ENCODE data around the gene KCNF1. TPM values are rescaled to one million over a fixed set of nuclear protein-coding genes. Genes with fewer than 3 reads are reported as not detected.

Gene KCNF1
- total RNA-seq, 1 experiment from 2014 or later: 1.2 TPM

GRCh38 chr2:10917927-10918326 lies 6.2 kb downstream of the KCNF1 start:
- peaks cover 17% of the 10 kb centered on the region for H3K27me3 Mint-ChIP-seq (ENCODE audit: low read depth)
- CTCF ChIA-PET: interaction anchor here (2.3 to 4.5 kb wide), 2 partner anchors 8 to 86 kb away, joined by 5 to 33 read pairs; no protein-coding TSS in a partner anchor
- no peak for TF ChIP-seq STAT6 (CRISPR knock-in tag; conservative IDR thresholded peaks at IDR 0.05; ENCODE audit: low read depth)
- no peak for TF ChIP-seq NR3C1 (CRISPR knock-in tag; conservative IDR thresholded peaks at IDR 0.05; ENCODE audit: low read depth)
- TF ChIP-seq HMGA2 (CRISPR knock-in tag; IDR thresholded peaks at IDR 0.05): no peak
- no peak for TF ChIP-seq ETV6 (CRISPR knock-in tag; IDR thresholded peaks at IDR 0.05)
- no peak for TF ChIP-seq MXD4 (CRISPR knock-in tag; IDR thresholded peaks at IDR 0.05; ENCODE audit: borderline replicate concordance)
- no peak for TF ChIP-seq PRDM15 (CRISPR knock-in tag; IDR thresholded peaks at IDR 0.05)
- no peak for TF ChIP-seq FOXJ3 (CRISPR knock-in tag; IDR thresholded peaks at IDR 0.05; ENCODE audit: borderline replicate concordance)
- no peak for TF ChIP-seq ATF1 (CRISPR knock-in tag; IDR thresholded peaks at IDR 0.05)
- TF ChIP-seq NR1H2 (CRISPR knock-in tag; IDR thresholded peaks at IDR 0.05): no peak
- no peak for TF ChIP-seq FOXP1 (CRISPR knock-in tag; IDR thresholded peaks at IDR 0.05; ENCODE audit: borderline replicate concordance)
- TF ChIP-seq E2F4 (CRISPR knock-in tag; IDR thresholded peaks at IDR 0.05; ENCODE audit: borderline replicate concordance, low read depth): no peak
- no peak for TF ChIP-seq ATF3 (CRISPR knock-in tag; conservative IDR thresholded peaks at IDR 0.05)
- no peak for TF ChIP-seq TCF7 (CRISPR knock-in tag; IDR thresholded peaks at IDR 0.05; ENCODE audit: low read depth)
- TF ChIP-seq SP1 (CRISPR knock-in tag; conservative IDR thresholded peaks at IDR 0.05): no peak
- TF ChIP-seq ZNF121 (CRISPR knock-in tag; IDR thresholded peaks at IDR 0.05): no peak
- no peak for TF ChIP-seq CTCF (IDR thresholded peaks at IDR 0.05)
- TF ChIP-seq MYBL2 (CRISPR knock-in tag; IDR thresholded peaks at IDR 0.05): no peak
- TF ChIP-seq NFYB (CRISPR knock-in tag; conservative IDR thresholded peaks at IDR 0.05; ENCODE audit: low read depth): no peak
- POLR2A ChIA-PET: no interaction called here
- ATAC-seq (no peak), DNase-seq (ENCODE audit: low spot score) (no peak)
- no peaks in the 10 kb centered on the region for H3K9me3 Mint-ChIP-seq
- H3K27ac Mint-ChIP-seq: no peak overlapping the region
- H3K4me1 Mint-ChIP-seq: peaks cover 46% of the 10 kb centered on the region
- peaks cover 4% of the 10 kb centered on the region; the same call in 1 of the 2 replicates for H3K36me3 Mint-ChIP-seq
- H3K4me3 Mint-ChIP-seq: no peak overlapping the region
